GM12891 (cell line): ENCODE data around the gene DSC1.
"Not testable (repeated sequence)": the region's sequence is repeated elsewhere in the genome, so short reads cannot be mapped to it uniquely, and the experiment has no call there.

ENCODE experiments used
- DNase-seq: peaks from one replicate; pipeline ENCODE4 v3.0.0; 2011; ENCODE audit warnings: low spot score; ENCODE audit not compliant: insufficient read length
- FAIRE-seq: peaks from 2 replicates; lab custom pipeline; 2011; peaks lifted over from hg19 to GRCh38; lab: Jason Lieb, UNC
- PAX5 ChIP-seq: IDR thresholded peaks from 2 replicates; pipeline ENCODE4 v1.6.1; 2011; ENCODE audit warnings: low read length, moderate library complexity, mild to moderate bottlenecking; ENCODE audit not compliant: insufficient read depth, severe bottlenecking
- POLR2A ChIP-seq: IDR thresholded peaks from 2 replicates; pipeline ENCODE4 v1.6.1; 2011; ENCODE audit warnings: low read depth, low read length, control low read depth
- POLR2AphosphoS5 ChIP-seq: IDR thresholded peaks from 2 replicates; pipeline ENCODE4 v1.6.1; 2011; ENCODE audit warnings: low read depth, low read length, control low read depth
- POU2F2 ChIP-seq: IDR thresholded peaks from 2 replicates; pipeline ENCODE4 v1.6.1; 2011; ENCODE audit warnings: low read depth, mild to moderate bottlenecking, control low read depth, low read length, moderate library complexity
- SPI1 ChIP-seq: IDR thresholded peaks from 2 replicates; pipeline ENCODE4 v1.6.1; 2011; ENCODE audit warnings: low read depth, low read length, control low read depth
- TAF1 ChIP-seq: IDR thresholded peaks from 2 replicates; pipeline ENCODE4 v1.6.1; 2011; ENCODE audit warnings: low read depth, low read length, control low read depth

DSC1 gene

DNA sequence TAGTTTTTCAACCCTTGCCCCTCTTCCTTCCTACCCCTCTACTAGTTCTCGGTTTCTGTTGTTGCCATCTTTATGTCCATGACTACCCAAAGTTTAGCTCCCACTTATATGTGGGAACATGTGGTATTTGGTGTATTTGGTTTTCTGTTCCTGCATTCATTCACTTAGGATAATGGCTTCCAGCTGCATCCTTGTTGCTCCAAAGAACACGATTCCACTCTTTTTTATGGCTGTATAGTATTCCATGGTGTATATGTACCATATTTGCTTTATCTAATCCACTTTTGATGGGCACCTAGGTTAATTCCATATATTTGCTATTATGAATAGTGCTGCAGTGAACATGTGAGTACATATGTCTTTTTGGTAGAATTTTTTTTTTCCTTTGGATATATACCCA lies 20.6 kb upstream of the DSC1 start:
- DNase-seq (no peak), FAIRE-seq (no peak)
- no peak for TF ChIP-seq POLR2AphosphoS5
- TF ChIP-seq POLR2A: no peak
- no peak for TF ChIP-seq PAX5
- no peak for TF ChIP-seq TAF1
- TF ChIP-seq SPI1: no peak
- TF ChIP-seq POU2F2: no peak

DNA sequence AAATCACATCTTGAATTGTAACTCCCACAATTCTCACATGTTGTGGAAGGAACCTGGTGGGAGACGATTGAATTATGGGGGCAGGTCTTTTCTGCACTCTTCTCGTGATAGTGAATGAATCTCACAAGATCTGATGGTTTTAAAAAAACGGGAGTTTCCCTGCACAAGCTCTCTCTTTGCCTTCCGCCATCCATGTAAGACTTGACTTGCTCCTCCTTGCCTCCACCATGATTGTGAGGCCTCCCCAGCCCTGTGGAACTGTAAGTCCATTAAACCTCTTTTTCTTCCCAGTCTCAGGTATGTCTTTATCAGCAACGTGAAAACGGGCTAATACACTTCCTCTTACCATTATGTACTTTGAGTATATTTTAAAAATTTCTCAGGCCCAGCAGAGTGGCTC lies 14.7 kb upstream of the DSC1 start:
- FAIRE-seq, DNase-seq: not testable (repeated sequence)

DNA sequence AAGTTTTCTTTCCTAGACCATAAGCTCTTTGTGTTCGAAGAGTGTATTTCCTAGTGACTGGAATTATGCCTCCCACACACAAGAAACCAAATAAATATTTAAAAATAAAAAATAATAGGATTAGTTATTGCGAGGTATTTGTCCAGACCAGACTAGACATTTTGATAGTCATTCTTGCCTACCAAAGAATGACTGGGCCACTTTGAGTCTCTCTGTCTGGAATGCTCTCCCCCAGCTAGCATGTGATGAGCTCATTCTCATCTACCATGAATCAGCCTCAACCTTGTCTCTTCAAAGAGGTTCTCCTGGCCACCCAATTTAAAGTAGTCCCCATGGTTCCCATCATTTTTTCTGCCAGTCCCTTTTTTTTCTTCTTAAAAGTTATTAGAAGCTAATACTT lies 13.9 kb upstream of the DSC1 start:
- DNase-seq (no peak), FAIRE-seq (no peak)
- TF ChIP-seq PAX5 (no peak), SPI1 (no peak), TAF1 (no peak), POLR2AphosphoS5 (no peak)

DNA sequence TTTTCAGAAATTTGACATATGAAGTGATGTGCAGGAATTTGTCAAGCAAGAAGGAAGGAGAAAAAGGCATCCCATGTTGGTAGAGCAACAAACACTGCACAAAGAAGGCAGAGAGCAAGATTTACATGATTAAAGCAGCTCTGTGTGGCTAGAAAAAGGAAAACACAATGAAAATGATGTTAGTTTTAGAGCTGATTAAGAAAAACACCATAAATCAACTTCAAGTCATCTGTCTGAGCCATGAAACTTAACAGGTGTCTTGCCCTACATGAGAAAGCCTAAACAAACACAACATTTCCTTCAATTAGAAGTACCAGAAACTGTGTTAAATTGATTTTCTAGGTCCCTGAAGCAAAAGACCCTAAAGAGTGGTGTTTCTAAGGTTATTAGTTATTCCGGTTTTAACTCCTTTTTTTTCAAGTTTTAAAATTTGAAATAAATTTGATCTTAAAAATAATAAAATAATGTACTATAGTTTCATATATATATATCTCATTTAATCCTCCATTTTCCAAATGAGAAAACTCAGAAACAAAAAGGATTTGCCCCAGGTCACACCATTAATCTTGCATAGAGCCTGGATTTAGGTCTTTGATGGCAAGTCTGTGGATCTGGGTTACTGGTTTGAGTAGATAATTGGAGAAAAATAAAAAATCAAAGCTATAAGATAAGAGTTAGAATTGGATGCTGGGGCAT lies 8.6 kb upstream of the DSC1 start:
- TF ChIP-seq POLR2AphosphoS5 (no peak), TAF1 (no peak), POLR2A (no peak), POU2F2 (no peak), SPI1 (no peak), PAX5 (no peak)
- DNase-seq: no peak
- no peak for FAIRE-seq

DNA sequence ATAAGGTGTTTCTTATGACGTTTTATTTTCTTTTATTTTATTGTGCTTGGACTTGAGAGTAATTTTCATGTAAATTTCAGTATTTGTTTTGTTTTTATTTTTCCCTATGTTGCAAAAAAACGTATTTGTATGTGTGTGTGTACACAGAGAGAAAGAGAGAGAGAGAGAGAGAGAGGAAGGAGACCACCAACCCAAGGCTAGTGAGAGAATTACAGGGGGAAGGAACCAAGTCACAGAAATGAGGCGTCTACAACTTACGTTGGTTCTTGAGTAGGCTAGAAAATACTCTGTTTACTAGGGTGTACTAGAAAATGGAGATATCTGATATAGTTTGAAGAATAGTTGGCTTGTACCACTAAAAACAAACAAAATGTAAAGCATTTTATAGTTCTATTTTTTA lies 7.7 kb upstream of the DSC1 start:
- FAIRE-seq: no peak
- DNase-seq: no peak
- no peak for TF ChIP-seq SPI1
- TF ChIP-seq POU2F2: no peak
- no peak for TF ChIP-seq POLR2AphosphoS5
- TF ChIP-seq POLR2A: no peak
- no peak for TF ChIP-seq PAX5
- TF ChIP-seq TAF1: no peak

DNA sequence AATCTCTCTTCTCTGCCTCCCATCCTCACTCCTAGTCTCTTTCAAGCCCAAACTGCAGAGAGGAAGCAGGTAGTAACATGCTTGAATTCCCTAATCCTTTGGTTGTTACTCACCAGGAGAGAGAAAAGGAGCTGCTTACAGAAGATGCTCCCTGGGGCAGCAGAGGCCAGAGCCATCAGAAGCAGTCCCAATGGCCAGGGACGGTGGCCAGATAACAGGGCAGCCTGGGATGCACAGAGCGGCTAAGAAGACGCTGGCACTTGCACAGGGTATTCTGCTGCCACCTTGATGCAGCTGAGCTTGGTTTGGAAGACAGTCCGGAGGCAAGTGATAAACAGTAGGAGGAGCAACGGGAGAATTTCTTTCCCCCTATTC lies 250 bp downstream of the DSC1 start:
- DNase-seq: no peak
- FAIRE-seq: no peak
- TF ChIP-seq POLR2AphosphoS5 (no peak), POU2F2 (no peak), POLR2A (no peak), TAF1 (no peak), PAX5 (no peak), SPI1 (no peak)

DNA sequence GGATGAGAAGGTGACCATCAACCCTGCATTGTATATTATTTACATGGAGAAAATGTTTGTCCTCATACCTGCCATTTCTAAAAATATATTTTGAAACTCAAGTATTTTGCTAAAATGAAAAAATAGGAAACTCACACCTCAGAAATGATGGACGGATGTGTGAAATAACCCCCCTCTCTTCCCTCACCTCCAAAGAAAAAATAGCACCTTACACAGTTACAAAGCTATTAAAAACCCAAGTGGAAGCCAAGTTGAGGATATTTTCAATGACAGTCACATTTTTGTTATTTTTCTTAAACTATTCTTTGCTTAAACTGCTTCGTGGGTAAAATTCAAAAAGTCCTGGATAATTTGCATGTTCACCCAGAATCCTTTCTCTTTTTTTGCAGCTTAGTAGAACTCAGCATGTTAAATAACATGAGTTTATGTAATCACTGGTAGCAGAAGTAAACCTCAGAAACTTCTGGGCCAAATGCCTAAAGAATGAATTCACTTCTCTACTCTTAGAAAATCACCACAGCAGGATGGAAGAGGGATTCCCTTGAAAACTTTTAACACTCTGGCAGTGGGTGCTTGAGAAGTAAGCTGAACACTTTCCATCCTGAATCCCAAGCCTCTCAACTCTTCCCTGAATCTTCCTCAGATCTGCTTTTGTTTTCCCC lies 768 bp downstream of the DSC1 start:
- no peak for DNase-seq
- TF ChIP-seq TAF1 (no peak), PAX5 (no peak), SPI1 (no peak), POLR2A (no peak), POU2F2 (no peak), POLR2AphosphoS5 (no peak)
- FAIRE-seq: no peak

DNA sequence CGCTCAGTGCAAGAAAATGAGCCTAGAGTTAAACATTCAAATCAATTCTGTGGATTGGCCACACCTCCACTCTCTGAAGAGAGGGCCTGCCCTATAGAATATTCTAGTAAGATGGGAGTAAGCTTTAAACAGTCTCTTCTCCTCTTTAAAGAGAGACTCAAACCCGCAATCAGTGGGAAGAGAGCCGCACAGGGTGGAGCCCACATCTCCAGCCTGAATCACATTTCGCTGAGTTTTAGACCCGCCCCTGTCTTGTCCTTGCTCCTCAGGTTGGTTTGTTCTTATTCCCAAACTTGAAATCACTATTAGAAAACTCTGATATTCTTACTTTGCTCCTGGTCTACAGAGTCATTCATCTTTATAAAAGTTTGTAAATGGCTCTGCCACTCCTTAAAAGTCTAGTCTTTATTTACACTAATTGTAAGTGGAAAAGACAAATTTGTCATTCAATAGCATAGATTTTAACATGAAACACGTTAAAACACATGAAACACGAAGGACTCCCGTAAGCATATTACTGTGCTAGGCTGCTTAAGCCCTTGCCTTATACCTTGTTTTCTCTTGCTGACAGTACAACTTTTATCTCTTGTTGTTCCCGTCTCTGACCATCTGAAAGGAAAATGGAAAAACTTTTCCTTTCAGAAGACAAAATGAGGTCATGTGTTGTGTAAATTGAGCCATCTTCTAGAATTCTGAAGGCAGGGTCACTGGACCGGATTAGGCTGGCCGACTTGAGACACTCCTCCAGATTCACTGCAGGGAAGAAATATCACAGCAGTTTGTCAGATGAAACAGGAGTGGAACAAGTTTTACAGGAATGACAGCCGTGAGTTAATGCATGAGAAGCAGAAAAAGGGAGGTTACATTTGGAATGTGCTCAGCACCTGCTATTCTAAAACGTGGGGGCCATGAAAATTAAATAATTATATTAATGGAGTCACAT lies 5.6 kb downstream of the DSC1 start:
- FAIRE-seq: no peak
- DNase-seq: no peak
- no peak for TF ChIP-seq POU2F2
- TF ChIP-seq TAF1: no peak
- TF ChIP-seq POLR2A: no peak
- no peak for TF ChIP-seq SPI1
- TF ChIP-seq POLR2AphosphoS5: no peak
- no peak for TF ChIP-seq PAX5

DNA sequence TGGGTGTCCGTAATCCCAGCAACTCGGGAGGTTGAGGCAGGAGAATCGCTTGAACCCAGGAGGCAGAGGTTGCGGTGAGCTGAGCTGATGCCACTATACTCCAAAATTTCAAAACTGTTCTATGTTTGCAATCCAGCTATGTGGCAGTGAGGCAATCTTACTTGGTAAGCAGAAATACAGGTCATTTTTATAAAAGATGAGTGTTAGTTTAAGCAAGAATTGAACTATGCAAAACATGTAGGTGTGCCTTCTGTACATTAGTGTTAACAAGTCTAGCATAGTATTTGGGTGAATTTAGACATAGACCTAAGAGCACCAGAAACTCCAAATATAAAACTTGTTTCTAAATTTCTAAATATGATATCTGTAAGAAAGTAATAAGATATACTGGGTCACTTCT lies 7.2 kb downstream of the DSC1 start:
- TF ChIP-seq POLR2A (no peak), POU2F2 (no peak), SPI1 (no peak), PAX5 (no peak), POLR2AphosphoS5 (no peak), TAF1 (no peak)
- DNase-seq (no peak), FAIRE-seq (no peak)

DNA sequence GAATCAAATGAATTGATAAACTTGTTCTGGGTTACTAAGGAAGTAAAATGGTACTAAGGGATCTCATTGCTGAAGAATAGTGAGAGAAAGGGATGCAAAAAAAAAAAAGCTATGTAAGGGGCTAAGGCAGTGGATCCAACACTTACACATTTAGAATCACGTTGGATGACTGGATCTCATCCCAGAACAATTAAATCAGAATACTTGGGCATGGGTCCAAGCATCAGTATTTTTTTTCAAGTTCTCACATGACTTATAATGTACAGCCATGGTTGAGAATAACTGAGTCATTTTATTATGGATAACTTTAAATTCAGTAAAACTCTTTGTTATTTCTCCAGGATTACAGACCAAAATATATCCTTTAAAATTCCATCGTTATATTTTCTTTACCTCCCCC lies 8.5 kb downstream of the DSC1 start:
- TF ChIP-seq SPI1 (no peak), TAF1 (no peak), POLR2AphosphoS5 (no peak), PAX5 (no peak), POLR2A (no peak), POU2F2 (no peak)
- DNase-seq (no peak), FAIRE-seq (no peak)
